ENCODE measurements around the gene PNCK.

DNA sequence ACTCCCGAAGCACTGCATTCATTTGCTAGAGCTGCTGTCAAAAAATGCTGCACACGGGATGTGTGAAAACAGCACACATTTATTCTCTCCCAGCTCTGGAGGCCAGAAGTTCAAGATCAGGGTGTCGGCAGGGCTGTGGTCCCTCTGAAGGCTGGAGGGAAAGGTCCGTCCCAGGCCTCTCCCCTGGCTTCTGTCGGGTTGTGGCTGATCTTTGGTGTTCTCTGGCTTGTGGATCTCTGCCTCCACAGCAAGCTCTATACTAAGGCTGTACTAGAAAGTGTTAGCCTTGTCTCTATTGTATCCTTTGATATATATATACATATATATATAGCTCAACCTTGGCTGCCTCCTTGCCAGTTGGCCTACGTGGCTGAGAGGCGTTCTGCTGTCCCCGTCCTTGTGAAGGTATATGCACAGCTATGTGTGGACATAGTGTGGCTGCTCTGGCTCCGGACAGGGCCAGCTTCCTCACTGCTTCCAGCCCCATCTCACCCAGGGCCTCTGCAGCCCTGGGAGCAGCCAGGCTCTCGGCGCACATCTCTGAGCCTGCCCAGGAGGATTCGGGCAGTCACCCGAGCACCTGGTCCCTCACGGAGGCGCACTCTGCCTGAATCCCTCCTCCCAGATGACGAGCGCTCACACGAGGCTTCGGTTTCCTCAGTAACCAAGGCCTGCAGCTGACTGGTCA, 41.6 kb downstream of the PNCK start:
- TF ChIP-seq, protein P1, sequence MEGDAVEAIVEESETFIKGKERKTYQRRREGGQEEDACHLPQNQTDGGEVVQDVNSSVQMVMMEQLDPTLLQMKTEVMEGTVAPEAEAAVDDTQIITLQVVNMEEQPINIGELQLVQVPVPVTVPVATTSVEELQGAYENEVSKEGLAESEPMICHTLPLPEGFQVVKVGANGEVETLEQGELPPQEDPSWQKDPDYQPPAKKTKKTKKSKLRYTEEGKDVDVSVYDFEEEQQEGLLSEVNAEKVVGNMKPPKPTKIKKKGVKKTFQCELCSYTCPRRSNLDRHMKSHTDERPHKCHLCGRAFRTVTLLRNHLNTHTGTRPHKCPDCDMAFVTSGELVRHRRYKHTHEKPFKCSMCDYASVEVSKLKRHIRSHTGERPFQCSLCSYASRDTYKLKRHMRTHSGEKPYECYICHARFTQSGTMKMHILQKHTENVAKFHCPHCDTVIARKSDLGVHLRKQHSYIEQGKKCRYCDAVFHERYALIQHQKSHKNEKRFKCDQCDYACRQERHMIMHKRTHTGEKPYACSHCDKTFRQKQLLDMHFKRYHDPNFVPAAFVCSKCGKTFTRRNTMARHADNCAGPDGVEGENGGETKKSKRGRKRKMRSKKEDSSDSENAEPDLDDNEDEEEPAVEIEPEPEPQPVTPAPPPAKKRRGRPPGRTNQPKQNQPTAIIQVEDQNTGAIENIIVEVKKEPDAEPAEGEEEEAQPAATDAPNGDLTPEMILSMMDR (IDR thresholded peaks at IDR 0.05; ENCODE audit: insufficient read depth, low read depth, low read length) = no peak
- no peak for TF ChIP-seq EZH2 (IDR thresholded peaks at IDR 0.05; ENCODE audit: insufficient read depth, low read length)
